ENCODE results near the gene NAGA.
"Not testable (repeated sequence)": the region's sequence is repeated elsewhere in the genome, so short reads cannot be mapped to it uniquely, and the experiment has no call there.

The NAGA gene

DNA sequence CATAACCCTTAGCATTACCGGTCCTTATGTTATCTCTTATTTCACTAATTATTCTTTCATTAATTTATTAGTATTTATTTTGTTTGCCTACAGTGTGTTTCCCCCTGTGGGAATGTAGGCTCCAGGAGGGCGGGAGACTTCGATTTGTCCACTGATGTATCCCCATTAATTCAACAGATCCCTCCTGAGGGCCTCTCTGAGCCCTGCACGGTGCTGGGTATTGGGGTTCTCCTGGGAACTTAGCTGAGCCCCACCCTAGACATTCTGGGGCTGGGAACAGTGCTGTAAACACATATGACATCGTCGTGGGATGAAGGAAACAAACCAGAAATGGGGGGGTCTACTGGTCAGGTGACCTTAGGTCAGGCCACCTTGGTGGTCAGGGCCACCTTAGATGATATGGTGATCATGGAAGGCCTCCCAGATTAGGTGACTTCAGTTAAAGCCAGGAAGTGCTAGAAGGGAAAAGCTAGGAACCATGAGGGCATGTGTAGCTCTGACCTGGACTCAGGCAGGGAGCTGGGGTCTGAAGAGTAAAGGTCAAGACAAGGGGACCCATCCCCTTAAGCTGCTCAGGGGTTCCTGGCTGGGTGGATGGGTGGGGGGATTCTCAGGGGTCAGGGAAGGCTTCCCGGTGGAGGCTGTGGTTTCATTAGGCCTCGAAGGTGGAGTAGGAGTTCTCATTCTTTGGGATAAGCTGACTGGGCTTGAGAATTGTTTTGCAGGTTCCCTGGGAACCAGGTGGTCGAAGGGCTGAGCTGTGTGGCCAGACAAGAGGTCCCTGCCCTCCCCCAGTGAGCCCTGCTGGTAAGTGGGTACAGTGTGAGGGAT, 4.4 kb upstream of the NAGA start:
- no peak for DNase-seq

DNA sequence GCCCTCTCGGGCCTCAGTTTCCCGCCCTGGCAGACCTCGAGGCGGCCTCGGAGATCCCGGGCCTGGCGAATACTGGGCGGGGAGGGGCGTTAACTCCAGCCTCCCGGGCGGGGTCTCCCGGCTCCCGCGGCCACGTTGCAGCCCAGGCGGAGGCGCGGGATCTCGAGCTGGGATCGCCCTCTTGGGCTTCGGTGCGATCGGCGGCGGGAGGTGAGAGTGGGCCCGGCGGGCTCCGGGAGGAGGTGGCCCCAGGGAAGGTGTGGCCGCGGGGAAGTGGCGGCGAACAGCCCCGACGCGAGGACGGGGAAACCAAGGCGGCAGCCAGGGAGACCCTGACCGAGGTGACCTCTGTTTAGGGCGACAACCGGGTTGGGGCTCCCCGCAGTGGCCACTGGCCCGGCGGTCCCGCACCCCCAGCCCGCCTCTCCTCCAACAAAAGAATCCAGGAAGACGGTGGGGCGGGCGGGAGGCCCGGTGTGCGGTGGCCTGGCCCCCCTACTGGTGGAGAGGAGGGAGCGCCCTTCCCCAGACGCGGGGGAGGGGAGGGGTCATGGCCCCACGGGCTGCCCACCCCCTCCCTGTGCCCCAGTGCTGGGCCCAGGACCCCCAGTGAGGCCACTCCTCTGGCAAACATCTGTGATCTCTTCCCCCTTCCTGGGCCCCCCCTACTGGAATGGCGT, 3.7 kb upstream of the NAGA start, which contains the start of gene PHETA2:
Gene PHETA2, plus strand, starts transcription at position 117 of the 680 bp plus-strand sequence. CDS start 3,046 bp downstream, outside the sequence.
- DNase-seq: peak; percentile 62

DNA sequence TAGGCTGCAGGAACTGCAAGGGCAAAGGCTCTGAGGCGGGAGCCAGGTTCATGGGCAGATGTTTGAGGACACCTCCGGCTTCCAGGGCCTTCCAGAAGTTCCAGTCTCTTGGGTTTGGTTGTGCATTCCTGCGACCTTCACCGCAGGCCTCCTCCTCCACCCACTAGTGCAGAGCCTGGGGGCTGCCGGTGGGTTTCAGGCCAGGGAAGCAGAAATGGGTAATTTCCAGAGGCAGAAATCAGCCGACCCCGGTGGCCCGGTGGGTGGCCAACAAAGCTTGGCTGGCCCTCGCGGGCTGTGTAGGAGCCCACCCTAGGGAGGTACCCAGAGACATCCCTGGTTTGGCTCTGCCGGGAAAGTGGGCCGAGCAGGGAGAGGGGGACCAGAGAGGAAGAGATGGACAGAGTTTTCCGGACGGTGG, 3.0 kb upstream of the NAGA start:
- DNase-seq: no peak

DNA sequence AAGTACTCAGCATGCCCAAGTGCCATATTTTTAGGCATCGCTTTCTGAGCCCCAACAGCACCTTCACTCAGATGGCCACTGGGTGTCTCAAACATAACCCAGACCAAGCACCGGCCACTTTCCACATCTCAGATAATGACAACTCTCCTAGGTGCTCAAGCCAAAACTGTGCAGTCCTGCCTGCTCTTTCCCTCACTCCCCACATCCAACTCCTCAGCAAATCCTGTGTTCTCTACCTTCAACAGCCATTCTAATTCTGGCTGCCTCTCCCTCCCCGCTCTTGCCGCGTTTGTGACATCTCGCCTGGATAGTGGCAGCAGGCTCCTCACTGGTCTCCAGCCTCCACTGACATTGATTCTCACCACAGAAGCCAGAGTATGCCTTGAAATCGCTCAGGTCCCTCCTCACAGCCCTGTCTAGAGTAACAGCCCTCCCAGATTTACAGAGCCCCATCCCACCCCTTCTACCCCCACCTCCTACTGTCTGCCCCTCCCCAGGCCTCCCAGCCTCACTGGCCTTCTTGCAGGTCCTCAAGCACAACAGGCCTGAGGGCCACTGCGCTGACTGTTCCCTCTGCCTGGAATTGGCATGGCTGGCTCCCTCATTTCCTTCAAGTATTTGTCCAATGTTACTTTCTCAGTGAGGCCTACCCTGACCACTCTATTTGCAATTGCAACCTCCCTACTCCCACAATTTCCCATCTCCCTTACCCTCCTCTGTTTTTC, 2.2 kb upstream of the NAGA start:
- no peak for DNase-seq

DNA sequence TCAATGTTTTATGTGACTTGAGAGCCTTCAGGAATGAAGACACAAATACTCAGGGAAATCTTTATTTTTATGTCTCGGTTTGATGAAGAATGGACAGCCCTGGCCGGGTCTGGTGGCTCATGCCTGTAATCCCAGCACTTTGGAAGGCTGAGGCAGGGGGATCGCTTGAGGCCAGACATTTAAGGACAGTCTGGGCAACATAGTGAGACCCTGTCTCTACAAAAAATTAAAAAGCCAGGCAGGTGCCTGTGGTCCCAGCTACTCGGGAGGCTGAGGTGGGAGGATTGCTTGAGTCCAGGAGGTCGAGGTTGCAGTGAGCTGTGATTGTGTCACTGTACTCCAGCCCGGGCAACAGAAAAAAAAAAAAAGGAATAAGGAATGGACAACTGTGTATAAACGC, 896 bp upstream of the NAGA start:
- not testable (repeated sequence) for DNase-seq

DNA sequence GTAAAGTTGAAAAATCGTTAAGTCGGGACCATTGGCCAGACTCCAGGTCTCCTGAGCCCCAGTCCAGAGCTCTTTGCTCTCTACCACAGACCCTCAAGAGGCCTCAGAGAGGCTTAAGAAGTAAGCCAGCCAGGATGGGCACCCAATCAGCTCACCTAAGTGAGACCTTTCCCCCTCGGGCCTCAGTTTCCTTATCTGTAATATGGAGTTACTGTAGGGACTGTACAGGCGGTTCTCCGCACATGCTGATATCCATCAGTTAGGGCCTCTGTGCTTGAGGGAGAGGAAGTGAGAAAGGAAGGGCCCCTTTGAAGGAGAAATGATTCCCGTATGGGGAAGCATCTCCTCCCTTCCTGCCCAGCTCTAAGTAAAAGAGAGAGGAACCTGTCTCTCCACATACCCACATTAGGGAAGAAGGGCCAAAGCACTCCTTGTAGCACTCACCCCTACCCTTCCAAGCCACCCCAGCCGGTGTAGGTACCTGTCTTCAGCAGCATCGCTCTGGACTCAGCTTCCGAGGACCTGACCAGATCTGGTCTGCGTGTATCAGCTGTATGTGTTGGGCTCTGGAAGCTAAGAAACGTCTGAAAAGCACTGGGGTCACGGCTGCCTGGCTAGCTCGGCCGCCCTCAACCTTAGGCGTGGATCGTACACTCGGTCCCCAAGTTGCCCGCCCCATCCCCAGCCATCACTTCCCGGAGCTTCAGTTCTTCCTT, 653 bp downstream of the NAGA start:
- no peak for DNase-seq

DNA sequence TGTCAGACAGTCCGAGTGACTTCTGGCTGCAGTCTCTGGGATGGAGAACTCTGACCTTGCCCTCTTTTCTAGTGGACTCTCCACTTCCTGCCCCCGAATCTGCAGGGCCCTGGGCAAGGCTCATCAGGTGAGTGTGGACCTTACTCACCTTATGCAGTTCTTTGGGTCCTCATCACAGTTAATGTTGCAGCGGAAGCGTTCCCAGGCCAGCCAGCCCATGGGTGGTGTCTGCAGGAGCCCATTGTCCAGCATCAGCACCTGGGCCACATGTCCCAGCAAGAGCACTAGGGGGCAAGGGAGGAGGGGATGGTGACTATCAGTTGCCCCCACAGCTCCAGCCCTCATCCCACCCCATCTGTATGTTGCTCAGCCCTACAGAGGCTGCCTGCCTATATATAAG, 2.3 kb downstream of the NAGA start:
- no peak for DNase-seq

DNA sequence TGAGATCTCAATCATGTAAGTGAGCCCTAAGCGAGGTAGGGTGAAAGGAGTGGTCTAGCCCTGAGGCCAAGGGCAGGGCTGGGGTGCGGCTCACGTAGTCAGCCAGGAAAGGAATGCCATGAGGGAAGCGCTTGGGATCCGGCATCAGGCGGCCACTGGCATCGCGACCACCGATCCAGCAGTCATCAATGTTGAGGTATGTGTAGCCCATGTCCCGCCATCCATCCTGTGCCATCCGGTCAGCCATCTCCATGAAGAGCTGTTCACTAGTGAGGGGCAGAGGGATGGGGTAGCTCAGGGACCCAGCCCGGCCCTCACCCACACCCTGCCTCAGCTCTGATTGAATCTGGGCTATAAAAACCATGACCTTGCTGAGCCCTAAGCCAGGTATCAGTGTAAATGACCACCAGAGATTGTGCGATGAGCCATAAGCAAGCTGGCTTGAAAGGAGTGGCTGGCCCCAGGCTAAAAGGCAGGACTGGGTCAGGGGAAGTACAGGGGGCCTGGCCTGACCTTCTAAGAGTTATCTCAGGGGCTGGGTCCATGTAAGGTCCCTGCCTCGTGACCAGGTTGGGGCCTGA, 2.9 kb downstream of the NAGA start:
- no peak for DNase-seq

DNA sequence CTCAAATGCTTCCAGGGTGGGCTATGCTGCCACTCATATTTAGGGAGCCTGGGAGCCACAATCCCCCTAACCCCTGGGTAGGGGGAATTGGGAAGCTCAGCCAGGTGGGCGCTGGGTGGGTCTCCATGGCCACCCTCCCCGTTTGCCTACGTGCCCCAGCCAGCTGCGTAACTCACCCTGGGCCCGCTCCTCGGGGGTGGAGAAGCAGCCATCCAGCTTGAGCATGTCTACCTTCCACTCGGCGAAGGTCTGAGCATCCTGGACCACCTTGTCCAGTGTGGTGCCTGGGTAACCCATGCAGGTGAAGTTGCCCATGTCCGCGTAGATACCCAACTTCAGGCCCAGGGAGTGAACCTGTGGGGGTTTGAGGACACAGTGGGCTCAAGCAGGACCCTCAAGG, 3.7 kb downstream of the NAGA start:
- DNase-seq: no peak

DNA sequence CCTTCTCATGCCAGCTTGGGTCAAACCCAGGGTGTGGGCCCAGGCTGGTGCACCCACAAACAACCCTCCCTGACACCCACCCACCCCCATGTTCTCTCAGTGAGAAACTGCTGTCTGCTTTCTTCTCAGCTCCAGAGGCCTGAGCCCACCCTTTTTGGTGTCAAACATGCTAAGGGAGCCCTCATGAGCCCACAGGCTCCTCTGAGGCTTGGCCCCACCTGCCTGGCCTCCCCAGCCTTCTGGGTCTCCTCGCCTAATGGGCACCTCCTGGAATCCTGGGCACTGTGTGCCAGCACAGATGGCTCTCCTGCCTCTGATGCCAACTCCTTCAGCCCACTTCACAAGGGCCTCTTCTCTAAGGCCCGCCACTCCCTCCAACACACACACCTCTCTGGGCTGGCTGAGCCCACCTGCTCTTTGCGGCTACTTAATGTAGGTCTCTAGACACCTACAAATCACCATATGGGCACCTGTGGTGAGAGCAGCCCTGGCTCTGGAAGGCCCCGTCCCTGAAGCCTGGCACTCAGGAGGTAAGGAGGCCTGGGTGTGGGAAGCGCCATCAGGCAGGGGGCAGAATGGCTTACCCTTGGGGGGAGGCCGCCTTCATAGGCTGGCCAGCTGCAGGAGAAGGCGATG, 4.4 kb downstream of the NAGA start:
- no peak for DNase-seq

DNA sequence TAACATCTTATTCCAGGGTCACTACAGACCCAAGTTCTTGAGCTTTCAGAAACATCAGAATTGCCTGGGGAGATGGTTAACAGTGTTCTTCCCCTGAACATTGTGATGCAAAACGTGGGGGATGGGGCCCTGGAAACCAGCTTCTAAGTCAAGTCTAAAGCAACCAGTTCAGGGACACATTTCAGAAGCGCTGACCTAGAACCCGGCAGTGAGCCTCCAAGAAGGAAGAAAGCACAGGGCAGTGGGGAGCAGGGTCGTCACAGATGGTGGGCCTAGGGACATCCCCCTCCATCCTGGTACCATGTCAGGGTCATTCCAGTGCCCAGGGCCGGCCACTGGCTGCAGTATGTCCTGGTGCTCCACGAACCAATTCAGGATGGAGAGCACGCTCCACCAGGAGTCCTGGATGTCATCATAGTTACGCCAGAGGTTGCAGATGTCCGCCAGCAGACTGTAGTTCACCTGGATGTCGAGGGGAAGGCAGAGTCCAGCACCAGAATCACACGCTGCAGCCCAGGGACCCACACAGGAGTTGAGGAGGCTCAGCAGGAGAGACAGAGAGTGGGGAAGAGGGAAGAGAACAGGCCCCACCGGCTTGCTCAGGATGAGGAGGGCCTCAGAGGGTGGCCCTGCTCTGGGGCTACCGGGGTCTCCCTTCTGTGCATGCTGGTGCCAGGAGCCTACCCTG, 5.0 kb downstream of the NAGA start:
- no peak for DNase-seq

DNA sequence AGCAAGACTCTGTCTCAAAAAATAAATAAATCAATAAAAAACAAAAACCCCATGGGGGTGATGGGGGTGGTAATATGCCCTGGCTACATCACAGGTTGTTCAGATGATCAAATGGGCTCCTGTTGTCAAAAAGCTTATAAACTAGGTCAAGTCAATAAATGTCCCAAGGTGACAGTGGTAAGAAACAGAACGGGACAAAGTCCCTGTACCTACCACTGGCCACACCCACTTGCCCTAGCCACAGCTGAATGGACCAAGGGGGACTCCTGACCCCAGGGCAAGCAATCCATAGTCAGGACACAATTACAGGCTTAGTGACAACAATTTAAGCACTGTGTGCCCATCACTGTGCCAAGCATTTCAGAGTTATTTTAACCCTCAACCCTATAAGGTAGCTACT, 6.0 kb downstream of the NAGA start:
- no peak for DNase-seq

DNA sequence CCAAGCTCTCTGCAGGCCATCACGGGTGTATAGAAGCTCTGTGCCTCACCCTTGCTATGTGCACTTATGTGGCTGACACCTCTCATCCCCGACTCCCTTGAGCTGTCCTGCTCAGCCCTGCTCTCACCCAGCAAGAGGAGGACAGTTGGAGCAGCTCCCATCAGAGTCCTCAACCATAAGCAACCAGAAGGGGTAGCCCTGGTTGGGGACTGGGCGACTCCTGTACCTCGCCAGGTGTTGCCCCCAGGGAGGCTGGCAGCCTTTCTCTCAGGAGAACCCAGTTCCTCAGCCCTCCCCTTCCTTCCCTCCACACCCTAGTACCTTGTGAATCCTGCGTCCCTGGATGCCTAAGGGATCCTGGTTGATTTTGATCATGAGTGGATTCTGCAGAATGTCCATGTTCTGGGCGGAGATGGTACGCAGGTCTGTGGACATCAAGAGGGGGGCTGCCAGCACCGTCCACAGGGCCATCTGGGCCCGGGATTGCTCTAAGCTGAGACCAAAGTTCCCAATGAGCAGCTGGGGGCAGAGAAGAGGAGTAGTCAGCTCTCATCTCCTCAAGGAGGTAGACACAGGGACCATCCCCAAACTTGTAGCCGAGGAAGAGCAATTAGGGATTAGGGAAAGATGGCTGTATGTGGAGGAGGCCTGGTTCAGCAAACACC, 8.0 kb downstream of the NAGA start:
- no peak for DNase-seq

DNA sequence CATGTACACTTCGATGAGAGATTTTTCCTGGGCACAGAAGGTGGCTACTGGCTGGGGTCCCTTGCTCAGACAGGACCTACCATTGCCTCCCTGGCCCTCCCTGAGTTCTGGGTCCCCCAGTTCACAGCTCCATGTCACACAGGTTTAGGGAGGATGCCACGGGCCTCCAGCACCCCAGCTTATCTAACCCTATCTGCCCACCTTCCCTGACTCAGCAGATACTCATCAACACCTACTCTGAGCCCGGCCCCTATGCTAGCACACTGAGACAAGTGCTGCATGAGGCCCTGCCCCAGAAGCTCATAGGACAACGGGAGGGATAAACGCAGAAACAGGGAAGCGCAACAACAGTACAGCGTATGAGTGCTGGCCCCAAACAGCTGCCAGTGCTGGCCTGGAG, 9.6 kb downstream of the NAGA start:
- no peak for DNase-seq

DNA sequence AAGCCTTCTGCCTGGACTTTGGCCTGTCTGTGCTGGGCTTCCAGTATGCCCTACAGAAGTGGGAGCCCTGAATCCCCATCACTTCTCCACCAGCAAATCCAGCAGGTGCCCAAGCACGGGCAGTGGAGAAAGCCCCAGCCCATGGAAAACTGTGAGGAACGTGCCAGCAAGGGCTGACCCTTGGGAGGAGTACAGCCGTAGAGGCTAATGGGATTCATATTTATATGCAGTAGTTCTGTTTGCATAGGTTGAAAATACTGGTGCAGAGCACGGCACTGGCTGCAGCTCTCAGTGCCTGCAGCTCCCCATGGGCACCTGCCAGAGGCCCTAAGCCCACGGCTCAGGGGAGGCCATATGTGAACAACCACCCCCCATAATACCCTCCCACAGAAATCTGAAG, 10.1 kb downstream of the NAGA start:
- DNase-seq: no peak

DNA sequence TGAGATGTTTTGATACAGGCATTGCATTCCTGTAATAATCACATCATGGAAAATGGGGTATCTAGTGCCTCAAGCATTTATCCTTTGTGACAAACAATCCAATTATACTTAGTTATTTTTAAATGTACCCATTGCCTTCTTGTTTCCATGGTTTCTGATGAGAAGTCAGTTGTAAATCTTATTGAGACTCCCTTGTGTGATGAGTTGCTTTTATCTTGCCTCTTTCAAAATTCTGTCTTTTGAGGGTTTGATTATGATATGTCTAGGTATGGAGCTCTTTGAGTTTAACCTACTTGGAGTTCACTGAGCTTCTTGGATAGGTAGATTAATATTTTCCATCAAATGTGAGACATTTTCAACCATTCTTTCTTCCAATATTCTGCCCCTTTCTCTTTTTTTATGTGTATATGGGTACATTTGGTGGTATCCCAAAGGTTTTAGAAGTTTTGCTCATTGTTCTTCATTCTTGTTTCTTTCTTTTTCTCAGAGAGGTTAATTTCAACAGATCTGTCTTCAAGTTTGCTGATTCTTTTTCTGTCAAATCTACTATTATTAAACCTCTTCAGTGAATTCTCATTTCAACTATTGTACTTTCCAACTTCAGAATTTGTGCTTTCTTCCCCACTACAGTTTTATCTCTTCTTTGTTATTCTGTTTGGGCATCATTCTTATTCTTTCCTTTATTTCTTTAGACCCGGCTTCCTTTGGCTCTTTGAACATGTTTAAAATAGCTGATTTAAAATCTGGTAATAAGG, 13.7 kb downstream of the NAGA start:
- no peak for DNase-seq

DNA sequence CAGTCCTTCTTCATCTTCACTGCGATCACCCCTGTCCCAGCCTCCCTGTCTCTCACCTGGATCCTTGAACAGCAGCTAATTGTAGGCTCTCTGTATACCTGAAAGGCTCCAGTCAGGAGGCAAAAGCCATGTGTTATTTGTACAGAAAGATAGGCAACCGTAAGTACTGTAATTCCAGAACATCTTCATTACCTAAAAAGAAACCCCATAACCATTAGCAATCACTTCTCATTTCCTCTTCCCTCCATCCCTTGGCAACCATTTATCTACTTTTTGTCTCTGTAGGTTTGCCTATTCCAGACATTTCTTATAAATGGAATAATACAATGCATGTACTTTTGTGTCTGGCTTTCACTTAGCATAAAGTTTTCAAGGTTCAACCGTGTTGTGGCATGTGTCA, 17.8 kb downstream of the NAGA start:
- no peak for DNase-seq

DNA sequence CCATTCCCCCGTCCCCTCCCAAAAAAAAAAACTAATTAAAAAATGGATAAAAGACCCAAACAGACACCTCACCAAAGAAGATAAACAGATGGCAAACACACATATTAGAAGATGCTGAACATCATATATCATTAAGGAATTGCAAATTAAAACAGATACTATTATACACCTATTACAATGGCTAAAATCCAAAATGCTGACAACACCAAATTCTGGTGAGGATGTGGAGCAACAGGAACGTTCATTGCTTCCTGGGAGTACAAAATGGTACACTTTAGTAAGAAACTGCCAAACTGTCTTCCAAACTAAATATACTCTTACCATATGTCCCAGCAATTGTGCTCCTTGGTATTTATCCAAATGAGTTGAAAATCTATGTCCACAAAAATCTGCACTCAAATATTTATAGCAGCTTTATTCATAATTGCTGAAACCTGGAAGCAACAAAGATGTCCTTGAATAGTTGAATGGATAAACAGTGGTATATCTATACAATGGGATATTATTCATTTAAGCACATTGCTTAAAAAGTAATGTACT, 19.9 kb downstream of the NAGA start:
- DNase-seq: no peak

DNA sequence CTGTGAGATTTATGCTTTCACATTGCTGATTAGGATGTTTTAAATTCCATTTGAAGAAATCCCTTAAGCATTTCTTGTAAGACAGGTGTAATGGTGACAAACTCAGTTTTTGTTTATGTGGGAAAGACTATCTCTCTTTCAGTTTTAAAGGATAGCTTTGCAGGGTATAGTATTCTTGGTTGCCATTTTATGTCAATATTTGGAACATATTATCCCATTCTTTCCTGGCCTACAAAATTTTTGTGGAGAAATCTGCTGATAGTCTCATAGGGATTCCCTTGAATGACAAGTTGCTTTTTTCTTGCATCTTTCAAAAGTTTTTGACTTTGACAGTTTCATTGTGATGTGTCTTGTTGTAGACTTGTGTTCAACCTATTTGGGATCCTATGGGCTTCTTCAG, 28.8 kb downstream of the NAGA start:
- DNase-seq: no peak

DNA sequence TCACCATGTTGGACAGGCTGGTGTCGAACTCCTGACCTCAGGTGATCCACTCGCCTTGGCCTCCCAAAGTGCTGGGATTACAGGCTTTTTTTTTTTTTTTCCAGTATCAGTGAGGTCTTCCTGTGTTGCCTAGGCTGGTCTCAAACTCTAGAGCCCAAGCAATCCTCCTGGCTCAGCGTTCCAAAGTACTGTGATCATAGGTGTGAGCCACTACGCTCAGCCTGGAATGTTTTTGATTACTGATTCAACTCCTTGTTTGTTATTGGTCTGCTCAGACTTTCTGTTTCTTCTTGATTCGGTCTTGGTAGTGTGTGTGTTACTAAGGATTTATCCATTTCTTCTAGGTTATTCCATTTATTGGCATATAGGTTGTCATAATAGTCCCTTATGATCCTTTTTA, 31.3 kb downstream of the NAGA start:
- DNase-seq: peak; percentile 5

Measured in fibroblast of skin of abdomen (primary cell).